Endodermal cell (in vitro differentiated cells): ENCODE data around the gene HERC3. TPM values are rescaled to one million over a fixed set of nuclear protein-coding genes. Genes with fewer than 3 reads are reported as not detected.

Source experiments
- DNase-seq: peaks from one replicate; pipeline ENCODE4 v3.0.0-alpha.2; 2017
- H3K27ac ChIP-seq: 2 replicates; pipeline ENCODE4 v1.5.1; 2013; ENCODE audit warnings: mild to moderate bottlenecking, low read depth, low read length, moderate library complexity
- H3K27me3 ChIP-seq: 2 replicates; pipeline ENCODE4 v1.6.1; 2013; ENCODE audit warnings: mild to moderate bottlenecking, low read length, moderate library complexity; ENCODE audit not compliant: insufficient read depth, control insufficient read depth, poor library complexity, severe bottlenecking
- H3K36me3 ChIP-seq: 2 replicates; pipeline ENCODE4 v1.7.0; 2013; ENCODE audit warnings: mild to moderate bottlenecking, low read length, moderate library complexity; ENCODE audit not compliant: control insufficient read depth, insufficient read depth
- H3K4me1 ChIP-seq: one replicate; pipeline ENCODE4 v1.7.0; 2013; ENCODE audit warnings: low read length; ENCODE audit not compliant: control insufficient read depth, insufficient read depth
- H3K4me3 ChIP-seq: 2 replicates; pipeline ENCODE4 v1.5.1; 2013; ENCODE audit warnings: mild to moderate bottlenecking, low read length, moderate library complexity
- H3K9ac ChIP-seq: 2 replicates; pipeline ENCODE4 v1.6.1; 2013; ENCODE audit warnings: mild to moderate bottlenecking, low read length, moderate library complexity; ENCODE audit not compliant: poor library complexity, severe bottlenecking; ENCODE audit errors: extremely low read depth
- H3K9me3 ChIP-seq: 2 replicates; pipeline ENCODE4 v1.6.1; 2013; ENCODE audit warnings: mild to moderate bottlenecking, low read length, moderate library complexity; ENCODE audit not compliant: control insufficient read depth
- H3K27ac Mint-ChIP-seq: 2 replicates; pipeline ENCODE4 v1.8.0; 2020; ENCODE audit warnings: mixed read lengths
- H3K27me3 Mint-ChIP-seq: 2 replicates; pipeline ENCODE4 v1.8.0; 2021; ENCODE audit warnings: mild to moderate bottlenecking, mixed read lengths; ENCODE audit not compliant: insufficient read depth
- H3K36me3 Mint-ChIP-seq: 2 replicates; pipeline ENCODE4 v1.8.0; 2020; ENCODE audit warnings: low read depth, mixed read lengths
- H3K4me1 Mint-ChIP-seq: 2 replicates; pipeline ENCODE4 v1.8.0; 2020; ENCODE audit warnings: mixed read lengths
- H3K4me3 Mint-ChIP-seq: 2 replicates; pipeline ENCODE4 v1.8.0; 2020; ENCODE audit warnings: mild to moderate bottlenecking, moderate library complexity, mixed read lengths
- H3K9me3 Mint-ChIP-seq: 2 replicates; pipeline ENCODE4 v1.8.0; 2020; ENCODE audit warnings: mild to moderate bottlenecking, mixed read lengths
- CTCF ChIP-seq: fragments of 200-600 bp; sonication (generic); conservative IDR thresholded peaks from 2 replicates; pipeline ENCODE4 v1.5.0; 2021; ENCODE audit warnings: antibody characterized with exemption, mild to moderate bottlenecking
- WGBS, 2 experiments: methylation state at CpG; one replicate each; pipeline versions ENCODE4 v1.1.5 to v1.1.7; 2013; ENCODE audit warnings: missing lambda C conversion rate in 2 of 2, mixed read lengths in 1 of 2; ENCODE audit not compliant: insufficient coverage in 1 of 2, insufficient read length in 1 of 2; 5-methylcytosine and 5-hydroxymethylcytosine counted together
- total RNA-seq, 2 donors: library from RNA; stranded (reverse); fragmentation: NEBNext Ultra II Directional in 1 of 2; extraction: Animal tissue kit (Norgen Biotek cat#: 25700) in 1 of 2; gene quantifications; 2 replicates in 1 of 2; 3 replicates in 1 of 2; pipeline ENCODE4 v1.2.1, GENCODE V29; 2021

HERC3 gene
- total RNA-seq, 2 donors from 2014 or later = 4.4 to 5.9 TPM

- Histone ChIP-seq H3K27me3 (no peaks in the 10 kb centered on the region), H3K36me3 (no peaks in the 10 kb centered on the region), H3K27ac (no peak overlapping the region), H3K9ac (no peak overlapping the region), H3K4me1 (no peaks in the 10 kb centered on the region), H3K9me3 (no peaks in the 10 kb centered on the region), H3K4me3 (no peak overlapping the region)
- Mint-ChIP-seq H3K27ac (no peak overlapping the region), H3K9me3 (no peaks in the 10 kb centered on the region), H3K36me3 (no peaks in the 10 kb centered on the region), H3K27me3 (no peaks in the 10 kb centered on the region), H3K4me1 (peaks cover 3% of the 10 kb centered on the region), H3K4me3 (no peak overlapping the region)
- no peak for TF ChIP-seq CTCF
- no peak for DNase-seq
- 99% methylated on average over 2 of the region's 2 CpGs; no CpG with 5 or more reads in 1 of the 2 experiments for WGBS, 2 experiments
Measured at GRCh38 chr4:88674979-88675378, 82.7 kb downstream of the HERC3 start.

- no peaks in the 10 kb centered on the region for H3K36me3 Mint-ChIP-seq
Measured at GRCh38 chr4:88675543-88675942, 83.3 kb downstream of the HERC3 start.

GRCh38 chr4:88681209-88681608 lies 88.9 kb downstream of the HERC3 start:
- H3K4me1 ChIP-seq = no peaks in the 10 kb centered on the region
- no peak overlapping the region for H3K27ac ChIP-seq
- Mint-ChIP-seq H3K9me3 (peaks cover 3% of the 10 kb centered on the region), H3K27me3 (no peaks in the 10 kb centered on the region), H3K36me3 (peaks cover 2% of the 10 kb centered on the region), H3K27ac (no peak overlapping the region), H3K4me1 (no peaks in the 10 kb centered on the region), H3K4me3 (no peak overlapping the region)
- H3K27me3 ChIP-seq = no peaks in the 10 kb centered on the region
- no peaks in the 10 kb centered on the region for H3K9me3 ChIP-seq
- no peak overlapping the region for H3K9ac ChIP-seq
- 92 to 96% methylated on average over 4 to 5 of the region's 5 CpGs for WGBS, 2 experiments
- DNase-seq = no peak
- H3K4me3 ChIP-seq = no peak overlapping the region
- no peak for TF ChIP-seq CTCF
- H3K36me3 ChIP-seq = no peaks in the 10 kb centered on the region

More at GRCh38 chr4:88675543-88675942, 83.3 kb downstream of the HERC3 start:
- Histone ChIP-seq H3K27me3 (no peaks in the 10 kb centered on the region), H3K36me3 (no peaks in the 10 kb centered on the region), H3K9me3 (no peaks in the 10 kb centered on the region), H3K4me3 (no peak overlapping the region), H3K9ac (no peak overlapping the region), H3K27ac (no peak overlapping the region), H3K4me1 (no peaks in the 10 kb centered on the region)
- H3K9me3 Mint-ChIP-seq = no peaks in the 10 kb centered on the region
- H3K4me1 Mint-ChIP-seq = peaks cover 3% of the 10 kb centered on the region
- H3K27ac Mint-ChIP-seq = no peak overlapping the region
- no peak for DNase-seq
- no peaks in the 10 kb centered on the region for H3K27me3 Mint-ChIP-seq
- no peak for TF ChIP-seq CTCF
- 100% methylated on average over 1 of the region's 2 CpGs; no CpG with 5 or more reads in 1 of the 2 experiments for WGBS, 2 experiments
- no peak overlapping the region for H3K4me3 Mint-ChIP-seq
